Small intestine (tissue), 7 donors: ENCODE data around the gene OPCML. TPM values are rescaled to one million over a fixed set of nuclear protein-coding genes. Genes with fewer than 3 reads are reported as not detected.

ENCODE experiments used
- DNase-seq, 2 donors: peaks; one replicate each; pipeline versions ENCODE4 v3.0.0 to v3.0.0-alpha.2; 2013
- FAIRE-seq: peaks from 2 replicates; lab custom pipeline; 2012; peaks lifted over from hg19 to GRCh38; lab: Jason Lieb, UNC
- H3K27ac ChIP-seq, 3 donors: one replicate each; pipeline ENCODE4 v1.5.1; 2013; ENCODE audit warnings: low read length in 2 of 3, mild to moderate bottlenecking in 2 of 3, control low read depth in 1 of 3, inconsistent platforms in 1 of 3, low read depth in 1 of 3, moderate library complexity in 1 of 3
- H3K27me3 ChIP-seq, 3 donors: one replicate each; pipeline ENCODE4 v1.6.1; 2013; ENCODE audit warnings: low read length in 3 of 3, inconsistent platforms in 1 of 3; ENCODE audit not compliant: control insufficient read depth in 3 of 3, insufficient read depth in 3 of 3
- H3K36me3 ChIP-seq, 3 donors: one replicate each; pipeline ENCODE4 v1.6.1; 2013; ENCODE audit warnings: low read length in 3 of 3, inconsistent platforms in 1 of 3, low read depth in 1 of 3, mild to moderate bottlenecking in 1 of 3, moderate library complexity in 1 of 3; ENCODE audit not compliant: control insufficient read depth in 3 of 3, insufficient read depth in 2 of 3
- H3K4me1 ChIP-seq, 3 donors: one replicate each; pipeline ENCODE4 v1.6.1; 2013; ENCODE audit warnings: low read length in 2 of 3, inconsistent platforms in 1 of 3, low read depth in 1 of 3, mild to moderate bottlenecking in 1 of 3, moderate library complexity in 1 of 3; ENCODE audit not compliant: control insufficient read depth in 3 of 3, insufficient read depth in 2 of 3
- H3K4me3 ChIP-seq, 3 donors: one replicate each; pipeline ENCODE4 v1.5.1; 2013; ENCODE audit warnings: low read length in 3 of 3, control low read depth in 1 of 3, inconsistent platforms in 1 of 3, low read depth in 1 of 3, mild to moderate bottlenecking in 1 of 3, moderate library complexity in 1 of 3
- H3K9me3 ChIP-seq, 2 donors: one replicate each; pipeline ENCODE4 v1.6.1; 2013; ENCODE audit warnings: low read depth in 1 of 2, low read length in 1 of 2; ENCODE audit not compliant: control insufficient read depth in 2 of 2, insufficient read depth in 1 of 2
- WGBS, 3 donors: extraction: QIAGEN DNeasy Blood & Tissue Kit; methylation state at CpG; one replicate each; pipeline ENCODE4 v1.1.7; 2013; 5-methylcytosine and 5-hydroxymethylcytosine counted together
- polyA plus RNA-seq, 4 donors: library from polyadenylated mRNA; stranded (reverse) in 3 of 4; unstranded in 1 of 4; fragments of 200-250 nt in 3 of 4; fragments of 120-200 nt in 1 of 4; gene quantifications; one replicate each; pipeline versions ENCODE4 v1.2.1 to v1.2.3, GENCODE V29; 2013
- donor health status: healthy with polysubstance abuse.
- donor health status: control.
- donor health status: control.
- donor health status: Bipolar disorder and iron deficiency.
- donor health status: healthy.

OPCML gene
- polyA plus RNA-seq, 4 donors, result 0.16 to 2.0 TPM; not detected in 2

- no peak for FAIRE-seq
- WGBS, 3 donors, result 79 to 84% (median 82%) methylated on average over 4 of the region's 4 CpGs
- no peaks in the 10 kb centered on the region for H3K36me3 ChIP-seq
- H3K9me3 ChIP-seq, result no peaks in the 10 kb centered on the region
- no peak overlapping the region for H3K4me3 ChIP-seq
- H3K27ac ChIP-seq, result no peak overlapping the region
- DNase-seq, result no peak
- no peaks in the 10 kb centered on the region for H3K27me3 ChIP-seq
- H3K4me1 ChIP-seq, result no peaks in the 10 kb centered on the region
Measured at GRCh38 chr11:133354069-133354468, 178.2 kb downstream of the OPCML start.

DNA sequence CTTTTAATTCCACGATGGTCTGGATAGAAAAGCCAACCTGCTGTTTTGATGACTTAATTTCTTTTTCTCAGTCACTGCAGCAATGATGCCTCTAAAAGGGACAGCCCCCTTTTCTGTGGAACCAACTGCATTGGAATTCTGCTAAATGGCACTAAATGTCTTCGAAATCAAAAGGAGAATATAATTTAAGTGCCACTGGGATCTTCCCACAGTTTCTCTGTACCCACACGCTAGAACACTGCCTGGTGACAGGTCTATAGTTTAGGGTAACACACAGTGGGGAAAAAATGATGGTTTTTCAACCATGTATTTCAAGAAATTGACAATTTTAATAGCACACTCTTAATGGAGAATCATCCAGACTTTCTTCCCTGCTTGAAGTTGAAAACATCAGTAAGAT, 182.3 kb downstream of the OPCML start:
- no peak for DNase-seq
- Histone ChIP-seq H3K9me3 (no peaks in the 10 kb centered on the region), H3K4me3 (no peak overlapping the region), H3K36me3 (no peaks in the 10 kb centered on the region), H3K27ac (no peak overlapping the region), H3K27me3 (no peaks in the 10 kb centered on the region), H3K4me1 (no peaks in the 10 kb centered on the region)
- FAIRE-seq, result no peak
- 52 to 66% (median 66%) methylated on average over 3 of the region's 3 CpGs for WGBS, 3 donors

DNA sequence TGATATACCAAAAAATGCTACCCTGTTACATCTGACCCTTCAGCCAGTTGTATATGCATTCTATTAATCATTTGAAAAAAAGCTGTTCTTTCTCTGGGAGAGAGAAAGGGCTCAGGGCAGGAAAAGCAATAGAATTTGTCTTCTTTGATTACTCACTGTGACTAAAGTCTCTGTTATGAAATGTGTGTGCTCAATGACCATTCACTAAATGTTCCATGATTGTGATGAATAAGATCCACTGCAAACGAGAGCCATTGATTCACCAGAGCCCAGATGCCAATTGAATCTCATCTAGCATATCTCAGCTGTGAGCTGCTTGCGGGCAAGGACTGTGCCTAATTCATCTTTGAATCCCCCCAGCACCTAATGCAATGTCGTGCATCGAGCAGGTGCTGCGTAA, 184.3 kb downstream of the OPCML start:
- 77 to 81% (median 79%) methylated on average over 5 of the region's 5 CpGs for WGBS, 3 donors
- Histone ChIP-seq H3K9me3 (no peaks in the 10 kb centered on the region), H3K27ac (no peak overlapping the region), H3K4me3 (no peak overlapping the region), H3K4me1 (no peaks in the 10 kb centered on the region), H3K36me3 (no peaks in the 10 kb centered on the region), H3K27me3 (no peaks in the 10 kb centered on the region)
- DNase-seq, result no peak
- FAIRE-seq, result no peak

GRCh38 chr11:133346137-133346536, 186.2 kb downstream of the OPCML start:
- WGBS, 3 donors, result 85 to 86% (median 86%) methylated on average over 5 of the region's 5 CpGs
- Histone ChIP-seq H3K27me3 (peaks cover 0 to 2% (median 0%) of the 10 kb centered on the region in 3 donors), H3K9me3 (no peaks in the 10 kb centered on the region), H3K27ac (no peak overlapping the region), H3K4me3 (no peak overlapping the region), H3K36me3 (no peaks in the 10 kb centered on the region), H3K4me1 (no peaks in the 10 kb centered on the region)
- FAIRE-seq (no peak), DNase-seq (no peak)

DNA sequence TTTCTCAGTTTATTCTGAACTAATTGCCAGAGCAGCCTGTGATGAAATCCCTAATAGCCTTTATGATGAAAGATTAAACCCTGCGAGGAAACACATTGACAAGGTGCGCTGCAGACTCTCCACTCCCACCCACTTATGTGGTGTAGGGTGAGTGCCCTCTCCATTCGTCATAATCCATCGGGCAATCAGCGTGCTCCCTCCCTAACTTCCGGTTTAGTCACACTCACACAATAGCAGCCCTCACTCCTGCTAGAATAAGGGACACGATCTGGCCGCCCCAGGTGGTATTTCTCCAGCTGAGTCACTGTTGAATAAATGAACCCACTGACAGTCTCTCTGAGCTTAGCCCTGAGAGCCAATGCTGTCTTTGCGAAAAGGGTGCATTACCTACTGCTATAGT, 188.3 kb downstream of the OPCML start:
- WGBS, 3 donors, result 63 to 76% (median 64%) methylated on average over 9 of the region's 9 CpGs
- no peak overlapping the region for H3K27ac ChIP-seq
- H3K36me3 ChIP-seq, result no peaks in the 10 kb centered on the region
- no peak overlapping the region for H3K4me3 ChIP-seq
- FAIRE-seq, result no peak
- H3K27me3 ChIP-seq, result peaks cover 0 to 2% (median 0%) of the 10 kb centered on the region in 3 donors
- H3K4me1 ChIP-seq, result no peaks in the 10 kb centered on the region
- DNase-seq, result no peak
- no peaks in the 10 kb centered on the region for H3K9me3 ChIP-seq

DNA sequence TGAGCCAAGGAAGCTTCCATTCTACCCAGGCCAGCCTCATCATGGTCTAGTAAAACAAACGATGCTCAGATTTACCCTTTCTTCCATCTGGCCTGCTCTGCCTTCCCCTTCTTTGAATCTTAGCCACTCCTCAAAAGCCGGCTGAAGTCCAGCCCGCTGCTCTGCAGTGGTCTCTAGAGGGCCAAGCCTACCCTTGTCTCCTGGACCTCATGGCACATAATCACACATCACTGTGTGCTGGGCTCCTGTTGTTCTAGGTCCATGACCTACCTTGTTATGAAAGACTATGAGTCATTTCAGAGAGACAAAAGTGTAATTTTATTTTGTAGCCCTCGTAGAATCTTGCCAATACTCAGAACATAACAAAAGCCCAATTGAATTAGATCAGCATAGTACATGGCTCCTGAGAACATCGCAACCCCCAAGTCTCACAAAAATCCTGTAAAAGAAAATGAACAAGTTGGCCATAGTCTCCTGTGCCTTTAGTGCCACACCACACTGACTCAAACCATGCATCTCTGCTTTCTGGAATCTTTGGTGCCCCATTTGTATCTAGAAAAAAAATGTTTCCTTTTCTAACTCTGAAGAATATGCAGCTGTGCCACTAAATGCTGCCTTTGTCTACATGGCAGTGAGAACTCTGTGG, 192.7 kb downstream of the OPCML start:
- DNase-seq, result no peak
- no peak overlapping the region for H3K4me3 ChIP-seq
- H3K27ac ChIP-seq, result no peak overlapping the region
- H3K4me1 ChIP-seq, result no peaks in the 10 kb centered on the region
- peaks cover 0 to 2% (median 0%) of the 10 kb centered on the region in 3 donors for H3K27me3 ChIP-seq
- 65 to 72% (median 70%) methylated on average over 5 of the region's 5 CpGs for WGBS, 3 donors
- no peaks in the 10 kb centered on the region for H3K9me3 ChIP-seq
- FAIRE-seq, result no peak
- no peaks in the 10 kb centered on the region for H3K36me3 ChIP-seq

- DNase-seq (no peak), FAIRE-seq (no peak)
- Histone ChIP-seq H3K36me3 (no peaks in the 10 kb centered on the region), H3K4me3 (no peak overlapping the region), H3K4me1 (no peaks in the 10 kb centered on the region), H3K9me3 (no peaks in the 10 kb centered on the region), H3K27me3 (peaks cover 0 to 2% (median 0%) of the 10 kb centered on the region in 3 donors), H3K27ac (no peak overlapping the region)
- 72 to 79% (median 72%) methylated on average over 2 of the region's 2 CpGs for WGBS, 3 donors
Measured at GRCh38 chr11:133338588-133338987, 193.7 kb downstream of the OPCML start.

- no peaks in the 10 kb centered on the region for H3K36me3 ChIP-seq
- DNase-seq (no peak), FAIRE-seq (no peak)
- WGBS, 3 donors, result 71 to 74% (median 73%) methylated on average over 7 of the region's 7 CpGs
- H3K27me3 ChIP-seq, result peaks cover 0 to 2% (median 0%) of the 10 kb centered on the region in 3 donors
- H3K4me3 ChIP-seq, result no peak overlapping the region
- H3K9me3 ChIP-seq, result no peaks in the 10 kb centered on the region
- no peak overlapping the region for H3K27ac ChIP-seq
- no peaks in the 10 kb centered on the region for H3K4me1 ChIP-seq
Measured at GRCh38 chr11:133337951-133338418, 194.3 kb downstream of the OPCML start.

DNA sequence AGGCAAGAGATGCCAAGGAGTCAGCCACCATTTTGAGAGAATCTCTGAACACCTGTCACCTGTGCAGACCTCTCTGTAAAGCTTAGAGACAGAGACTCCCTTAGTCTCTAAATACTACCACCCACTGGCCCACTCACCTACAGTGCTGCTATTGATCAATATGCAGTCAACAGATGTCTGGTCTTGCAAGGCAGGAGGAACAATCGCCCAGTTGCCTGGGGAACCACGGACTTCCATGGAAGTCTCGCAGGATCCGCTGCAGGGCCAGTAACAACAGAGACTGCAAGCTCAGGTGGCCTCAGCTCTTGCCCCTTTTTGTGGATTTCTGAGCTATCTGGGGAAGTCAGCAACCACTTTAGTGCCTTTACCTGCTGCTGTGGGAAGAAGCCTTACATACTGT, 195.1 kb downstream of the OPCML start:
- no peaks in the 10 kb centered on the region for H3K9me3 ChIP-seq
- no peak for FAIRE-seq

More for the DNA sequence above, 195.1 kb downstream of the OPCML start:
- no peak for DNase-seq
- H3K27ac ChIP-seq, result no peak overlapping the region
- no peaks in the 10 kb centered on the region for H3K36me3 ChIP-seq
- no peaks in the 10 kb centered on the region for H3K27me3 ChIP-seq
- H3K4me1 ChIP-seq, result no peaks in the 10 kb centered on the region
- H3K4me3 ChIP-seq, result no peak overlapping the region
- WGBS, 3 donors, result 85 to 93% (median 92%) methylated on average over 4 of the region's 4 CpGs
